ENCODE data around the gene JUP.

Gene JUP

DNA sequence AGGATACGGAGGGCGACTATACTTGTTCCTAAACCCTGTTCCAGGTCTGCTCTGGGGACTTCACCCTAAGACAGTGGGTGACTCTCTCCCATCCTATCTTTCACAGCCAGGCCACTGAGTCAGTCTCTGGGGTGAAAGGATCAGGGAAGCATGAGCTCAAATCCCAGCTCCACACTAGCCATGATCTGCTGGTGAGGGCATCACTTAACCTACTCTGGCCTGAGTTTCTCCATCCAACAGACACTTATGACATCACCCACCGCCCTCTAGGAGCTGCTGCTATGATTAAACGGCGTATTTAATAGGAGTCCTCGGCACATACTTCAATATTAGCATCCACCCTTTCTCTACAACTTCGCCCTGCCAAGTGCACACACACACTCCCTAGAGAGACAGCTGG lies 64.3 kb downstream of the JUP start:
- TF ChIP-seq, protein P1, sequence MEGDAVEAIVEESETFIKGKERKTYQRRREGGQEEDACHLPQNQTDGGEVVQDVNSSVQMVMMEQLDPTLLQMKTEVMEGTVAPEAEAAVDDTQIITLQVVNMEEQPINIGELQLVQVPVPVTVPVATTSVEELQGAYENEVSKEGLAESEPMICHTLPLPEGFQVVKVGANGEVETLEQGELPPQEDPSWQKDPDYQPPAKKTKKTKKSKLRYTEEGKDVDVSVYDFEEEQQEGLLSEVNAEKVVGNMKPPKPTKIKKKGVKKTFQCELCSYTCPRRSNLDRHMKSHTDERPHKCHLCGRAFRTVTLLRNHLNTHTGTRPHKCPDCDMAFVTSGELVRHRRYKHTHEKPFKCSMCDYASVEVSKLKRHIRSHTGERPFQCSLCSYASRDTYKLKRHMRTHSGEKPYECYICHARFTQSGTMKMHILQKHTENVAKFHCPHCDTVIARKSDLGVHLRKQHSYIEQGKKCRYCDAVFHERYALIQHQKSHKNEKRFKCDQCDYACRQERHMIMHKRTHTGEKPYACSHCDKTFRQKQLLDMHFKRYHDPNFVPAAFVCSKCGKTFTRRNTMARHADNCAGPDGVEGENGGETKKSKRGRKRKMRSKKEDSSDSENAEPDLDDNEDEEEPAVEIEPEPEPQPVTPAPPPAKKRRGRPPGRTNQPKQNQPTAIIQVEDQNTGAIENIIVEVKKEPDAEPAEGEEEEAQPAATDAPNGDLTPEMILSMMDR (IDR thresholded peaks at IDR 0.05; ENCODE audit: control extremely low read depth, extremely low read depth, low read depth, missing control alignments): no peak
- no peak for DNase-seq (ENCODE audit: extremely low spot score)
- CTCF ChIA-PET: interaction anchor here (1.3 to 1.4 kb wide), 2 partner anchors 26 to 80 kb away, joined by 3 to 6 read pairs; no protein-coding TSS in a partner anchor
- POLR2A ChIA-PET: no interaction called here

DNA sequence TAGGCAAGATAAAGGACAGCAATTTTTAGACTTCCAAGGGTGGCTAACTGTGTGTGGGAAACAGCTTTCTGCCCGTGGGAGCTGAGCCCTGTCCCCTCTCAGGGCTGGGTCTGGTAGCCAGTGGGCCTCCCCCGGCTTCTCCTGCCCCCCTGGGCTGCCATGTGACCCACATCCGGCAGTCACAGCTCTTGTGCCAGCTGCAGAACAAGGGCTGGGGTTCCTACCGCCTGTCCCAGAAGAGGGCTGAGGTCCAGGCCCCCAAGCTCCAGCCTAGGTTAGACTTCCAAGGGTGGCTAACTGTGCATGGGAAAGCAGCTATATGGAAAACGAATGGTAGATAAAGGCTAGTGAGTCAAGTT lies 68.2 kb downstream of the JUP start:
- TF ChIP-seq, protein P1 (IDR thresholded peaks at IDR 0.05; ENCODE audit: control extremely low read depth, extremely low read depth, low read depth, missing control alignments): no peak
- CTCF ChIA-PET: interaction anchor here (0.8 to 1.6 kb wide), 2 partner anchors 19 to 22 kb away, joined by 4 to 5 read pairs; no protein-coding TSS in a partner anchor
- DNase-seq (ENCODE audit: extremely low spot score): no peak
- POLR2A ChIA-PET: no interaction called here

DNA sequence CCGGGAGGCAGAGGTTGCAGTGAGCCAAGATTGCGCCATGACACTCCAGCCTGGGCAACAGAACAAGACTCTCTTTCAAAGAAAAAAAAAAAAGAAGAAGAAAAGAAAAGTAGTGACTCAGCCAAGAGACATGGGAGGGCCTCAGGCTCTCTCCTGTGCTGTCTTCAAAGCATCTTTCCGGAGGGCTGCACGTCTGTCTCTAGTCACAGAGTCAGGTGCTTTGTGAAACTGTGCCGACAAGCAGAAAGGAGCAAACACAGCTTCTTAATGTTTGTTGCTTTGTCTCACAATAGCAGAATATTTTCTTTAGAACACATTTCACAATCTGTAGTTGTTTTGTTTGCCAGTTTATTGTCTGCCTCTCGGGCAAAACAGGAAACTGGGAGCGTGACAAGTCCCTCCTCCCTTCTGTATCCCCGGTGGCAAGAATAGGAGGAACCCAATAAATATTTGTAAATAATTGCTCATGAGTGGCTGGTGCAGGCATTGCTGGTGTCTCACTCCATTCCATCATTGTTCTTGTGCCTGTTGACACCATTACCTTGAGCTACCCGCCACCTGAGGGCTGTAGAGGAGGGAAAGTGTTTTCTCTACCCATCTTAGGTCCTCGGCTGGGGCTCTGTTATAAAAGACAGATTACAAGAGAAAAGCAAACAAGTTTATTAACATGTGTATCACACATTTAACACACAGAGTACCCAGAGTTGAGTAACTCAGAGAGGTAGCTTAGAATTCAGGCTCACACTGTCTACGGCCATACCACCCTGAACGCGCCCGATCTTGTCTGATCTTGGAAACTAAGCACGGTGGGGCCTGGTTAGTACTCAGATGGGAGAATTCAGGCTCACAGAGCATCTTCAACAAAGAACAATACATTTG lies 68.9 kb downstream of the JUP start:
- no peak for DNase-seq (ENCODE audit: extremely low spot score)
- TF ChIP-seq, protein P1 (IDR thresholded peaks at IDR 0.05; ENCODE audit: control extremely low read depth, extremely low read depth, low read depth, missing control alignments): no peak
- POLR2A ChIA-PET: no interaction called here
- CTCF ChIA-PET: interaction anchor here (0.8 to 1.6 kb wide), 2 partner anchors 20 to 22 kb away, joined by 4 to 5 read pairs; no protein-coding TSS in a partner anchor

- TF ChIP-seq, protein P1 (IDR thresholded peaks at IDR 0.05; ENCODE audit: control extremely low read depth, extremely low read depth, low read depth, missing control alignments): no peak
- DNase-seq (ENCODE audit: extremely low spot score): no peak
- ChIA-PET CTCF (interaction anchor here (1.4 to 1.7 kb wide), 2 partner anchors 11 to 16 kb away, joined by 4 to 6 read pairs; no protein-coding TSS in a partner anchor), POLR2A (no interaction called here)
These were observed 74.7 kb downstream of the JUP start, which contains the start of gene GAST for GRCh38 chr17:41711669-41712400. Gene GAST, plus strand, starts transcription at chr17:41712331. Its CDS starts 3,106 bp downstream, at chr17:41715437.

DNA sequence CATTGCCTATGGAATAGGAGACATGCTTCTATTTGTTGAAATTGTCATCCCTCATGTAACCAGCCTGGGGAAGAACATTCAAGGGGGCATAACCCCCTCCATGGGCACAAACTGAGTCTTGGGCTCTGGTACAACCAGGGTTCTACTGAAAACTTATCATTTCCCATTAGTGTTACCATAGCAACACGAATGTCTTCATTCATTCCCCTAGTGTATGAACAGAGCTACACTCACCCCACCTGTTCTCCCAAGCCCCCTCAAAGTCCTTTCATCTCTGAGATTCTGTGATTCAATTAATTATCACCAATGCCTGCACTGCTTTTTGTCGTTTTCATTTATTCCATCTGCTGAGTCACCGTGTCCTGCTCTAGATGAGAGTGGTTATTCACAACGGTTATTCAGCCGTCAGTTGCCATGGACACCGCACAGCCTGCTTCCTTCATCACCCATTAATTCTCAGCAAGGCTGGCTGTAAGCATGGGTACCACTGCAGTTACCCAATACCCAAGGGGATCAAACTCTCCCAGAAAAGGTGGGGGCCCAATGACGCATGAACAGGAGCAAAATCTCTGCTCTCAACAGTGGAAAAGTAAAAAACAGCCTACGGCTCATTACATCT lies 75.9 kb downstream of the JUP start:
- TF ChIP-seq, protein P1 (IDR thresholded peaks at IDR 0.05; ENCODE audit: control extremely low read depth, extremely low read depth, low read depth, missing control alignments): no peak
- ChIA-PET POLR2A (no interaction called here), CTCF (interaction anchor here (1.1 kb wide), 1 partner anchor 15 kb away, joined by 6 read pairs; no protein-coding TSS in a partner anchor)
- DNase-seq (ENCODE audit: extremely low spot score): no peak
